HG03558 (cell line): ENCODE data around the gene GRIN2A.

ENCODE experiments used
- ATAC-seq: cut with Tn5 transposase; IDR thresholded peaks from one replicate; pipeline ENCODE4 v1.9.1; 2021; ENCODE audit warnings: moderate number of reproducible peaks; ENCODE audit not compliant: unreplicated experiment; ENCODE audit errors: extremely low read depth

GRIN2A gene

DNA sequence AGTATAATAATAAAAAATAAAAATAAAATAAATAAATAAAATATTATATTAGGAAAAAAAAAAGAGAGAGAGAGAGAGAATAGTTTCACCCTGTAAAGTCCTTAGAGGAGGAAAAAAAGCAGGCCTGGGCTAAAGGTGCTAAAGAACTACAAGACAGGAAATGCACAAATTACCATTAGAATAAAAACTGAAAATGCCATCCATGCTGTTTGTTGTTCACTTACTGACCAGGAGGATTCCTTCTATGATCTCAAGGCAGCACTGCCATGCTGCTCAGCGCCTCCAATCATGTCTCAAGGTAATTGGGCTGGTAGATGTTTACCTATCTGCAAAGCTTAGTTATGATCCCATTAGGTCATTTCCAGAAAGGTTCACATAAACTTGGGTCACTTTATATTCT, 201.2 kb downstream of the GRIN2A start:
- ATAC-seq = no peak

DNA sequence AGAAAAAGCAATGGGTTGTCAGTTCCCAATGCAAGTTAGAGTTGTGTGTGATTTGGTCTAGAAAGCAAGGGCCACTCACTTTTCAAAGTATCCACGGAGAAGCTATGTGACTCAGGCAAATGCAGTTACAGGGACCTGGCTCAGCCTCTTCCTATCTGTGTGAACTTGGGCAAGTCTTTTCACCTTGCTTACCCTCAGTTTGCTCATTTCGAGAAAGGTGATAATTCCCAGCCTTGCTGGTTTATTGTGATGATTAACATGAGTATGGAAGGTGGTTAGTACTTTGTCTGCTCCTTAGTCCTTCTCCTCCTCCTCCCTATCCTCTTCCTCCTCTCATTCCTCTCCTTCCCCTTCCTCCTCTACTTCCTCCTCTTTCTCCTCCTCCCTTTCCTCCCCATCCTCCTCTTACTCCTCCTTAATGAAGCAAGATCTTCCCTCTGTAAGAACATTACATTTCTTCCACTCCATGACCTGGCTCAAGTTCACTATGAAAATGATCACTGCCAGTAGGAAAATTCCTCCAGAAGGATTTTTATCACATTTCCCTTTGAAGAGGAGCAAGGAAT, 204.0 kb downstream of the GRIN2A start:
- no peak for ATAC-seq

DNA sequence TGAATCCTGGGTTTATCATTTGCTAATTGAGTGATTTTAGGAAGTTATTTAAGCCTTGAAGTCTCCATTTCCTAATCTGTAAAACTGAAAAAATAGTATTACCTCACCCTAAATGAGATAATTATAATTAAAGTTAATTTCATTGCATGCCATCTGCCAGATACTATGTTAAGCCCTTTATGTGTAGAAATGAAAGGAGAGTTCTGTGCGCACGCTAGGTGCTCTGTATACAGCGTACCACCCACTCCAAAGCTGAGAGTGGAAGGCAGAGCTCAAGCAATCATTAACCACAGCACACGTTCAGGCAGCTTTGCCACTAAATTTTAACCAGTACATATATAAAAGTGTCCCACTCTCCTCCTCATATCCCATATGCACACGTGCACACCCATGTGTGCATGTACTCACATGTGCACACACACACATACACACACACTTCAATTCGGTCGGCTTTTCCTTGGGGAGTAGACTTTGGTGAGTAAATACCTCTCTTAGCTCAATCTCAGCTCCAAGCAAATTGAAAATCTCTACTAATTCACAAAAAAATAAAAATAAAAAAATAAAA, 204.8 kb downstream of the GRIN2A start:
- no peak for ATAC-seq

DNA sequence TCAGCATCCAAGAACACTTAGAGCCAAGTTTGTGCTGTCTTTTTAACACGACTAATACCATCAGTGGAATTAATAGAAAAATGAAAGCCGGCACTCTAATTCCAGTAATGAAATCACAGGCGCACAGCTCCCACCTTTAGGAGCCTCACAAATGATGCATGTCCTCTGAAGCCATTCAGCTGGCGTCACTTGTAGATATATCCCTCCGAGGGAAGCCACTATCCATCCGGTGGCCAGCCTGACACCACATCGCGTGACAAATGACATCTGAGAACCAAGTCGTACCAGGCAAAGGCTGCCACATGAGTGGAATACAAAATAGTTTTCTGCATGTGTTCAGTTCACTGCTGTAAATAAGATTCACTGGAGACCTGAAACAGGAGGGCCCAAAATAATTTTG, 205.6 kb downstream of the GRIN2A start:
- ATAC-seq = no peak

DNA sequence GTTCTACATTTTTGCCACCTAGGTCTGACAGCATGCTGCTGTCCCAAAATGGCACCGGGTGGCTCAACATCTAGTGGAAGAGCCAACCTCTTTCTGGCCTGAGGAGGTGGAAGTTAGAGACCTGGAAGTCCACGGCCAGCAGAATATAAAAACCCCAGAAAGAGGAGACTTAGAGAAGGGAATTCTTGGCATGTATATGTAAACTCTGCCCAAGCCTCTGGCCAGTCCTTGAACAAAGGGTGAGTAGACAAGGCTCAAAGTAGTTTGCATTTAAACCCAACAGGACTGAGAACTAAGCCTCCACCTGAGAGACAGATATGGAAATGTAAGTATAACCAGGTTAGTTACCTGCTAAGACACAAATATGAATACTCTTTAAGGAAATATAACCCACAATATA, 210.3 kb downstream of the GRIN2A start:
- ATAC-seq = no peak

DNA sequence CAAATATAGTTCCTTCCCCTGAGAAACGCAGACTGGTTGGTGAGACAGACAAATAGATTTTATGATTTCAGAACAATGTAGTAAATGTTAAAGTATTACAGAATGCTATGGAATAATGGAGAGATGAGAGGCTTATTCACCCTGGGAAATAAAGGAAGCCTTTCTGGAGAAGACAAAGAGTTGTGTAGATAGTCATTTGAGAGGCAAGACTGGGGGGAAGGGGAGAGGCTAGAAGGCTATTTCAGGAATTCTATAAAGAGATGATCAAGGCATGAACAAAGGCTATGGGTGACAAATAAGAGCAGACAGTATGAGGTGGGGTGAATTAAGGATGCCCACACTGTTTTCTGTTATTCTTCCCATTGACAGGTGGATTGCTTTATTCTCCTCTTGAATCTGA, 211.4 kb downstream of the GRIN2A start:
- ATAC-seq = no peak

DNA sequence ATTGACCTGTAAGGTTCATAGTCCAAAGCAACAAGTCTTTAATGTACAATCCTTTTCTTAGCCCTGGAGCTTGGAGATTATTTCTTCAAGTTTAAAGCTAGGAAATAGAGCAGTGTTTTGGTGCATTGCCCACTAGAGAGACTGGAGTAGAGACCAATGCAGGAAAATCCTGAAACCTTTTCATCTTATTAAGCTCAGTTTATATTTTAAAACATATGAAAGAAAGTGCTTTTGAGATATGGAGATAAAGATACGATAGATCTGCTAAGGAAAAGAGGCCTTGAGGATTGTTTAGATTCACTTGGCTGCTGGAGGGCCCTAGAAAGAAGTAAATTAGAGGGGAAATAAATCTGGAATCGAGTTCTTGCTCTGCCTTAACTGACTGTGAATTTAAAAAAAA, 212.0 kb downstream of the GRIN2A start:
- ATAC-seq = no peak

DNA sequence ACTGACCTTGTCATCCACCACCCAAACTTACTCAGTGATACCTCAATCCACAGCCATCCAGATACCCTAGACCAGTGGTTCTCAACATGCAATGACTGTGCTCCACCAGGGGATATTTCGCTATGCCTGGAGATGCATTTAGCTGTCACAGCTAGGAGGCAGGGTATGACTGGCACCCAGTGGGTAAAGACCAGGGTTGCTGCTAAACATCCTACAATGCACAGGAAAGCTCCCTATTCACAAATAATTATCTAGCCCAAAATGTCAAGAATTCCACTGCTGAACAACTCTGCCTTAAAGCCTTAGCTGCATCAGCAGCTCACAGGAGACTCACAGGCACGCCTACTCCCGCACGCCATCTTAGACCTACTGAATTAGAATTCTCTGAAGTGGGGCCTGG, 212.6 kb downstream of the GRIN2A start:
- ATAC-seq = no peak

DNA sequence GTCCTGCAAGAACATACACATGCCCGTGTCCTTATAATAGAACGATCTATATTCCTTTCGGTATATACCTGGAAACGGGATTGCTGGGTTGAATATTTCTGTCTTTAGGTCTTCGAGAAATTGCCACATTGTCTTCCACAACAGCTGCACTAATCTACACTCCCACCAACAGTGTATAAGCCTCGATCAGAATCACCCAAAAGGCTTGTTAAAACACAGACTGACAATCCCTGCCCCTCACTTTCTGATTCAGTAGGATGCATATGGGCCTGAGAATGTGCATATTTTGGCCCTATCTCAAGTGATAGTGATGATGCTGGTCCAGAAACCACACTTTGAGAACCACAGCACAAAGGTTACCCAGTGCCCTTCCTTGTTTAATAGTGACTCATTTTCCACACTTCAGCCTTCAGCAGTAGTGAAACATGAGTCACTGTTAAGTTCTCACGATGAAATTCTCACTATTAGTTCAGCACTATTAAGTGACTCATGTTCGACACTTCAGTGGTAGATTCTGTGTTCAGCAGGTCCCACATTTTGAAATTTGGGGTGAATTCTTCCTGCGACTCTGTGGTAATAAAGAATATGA, 215.6 kb downstream of the GRIN2A start:
- ATAC-seq = peak; percentile 78

DNA sequence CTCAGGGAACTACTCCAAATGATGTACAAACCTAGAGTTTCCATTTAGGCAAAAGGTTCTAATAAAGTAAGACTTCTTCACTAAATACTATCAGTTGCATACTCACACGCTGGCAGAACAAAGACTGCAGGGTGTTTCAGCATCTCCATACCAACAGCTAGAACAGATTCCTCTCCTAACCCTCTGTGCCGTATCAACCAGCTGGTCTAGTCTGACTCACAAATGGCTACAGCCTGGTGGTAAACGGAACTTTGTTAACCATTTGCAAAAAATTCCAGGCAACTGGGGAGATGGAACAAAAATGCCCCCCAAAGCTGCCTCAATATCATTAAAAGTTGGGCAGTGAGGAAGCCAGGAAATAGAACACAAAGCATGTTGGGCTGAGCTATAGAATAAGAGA, 217.1 kb downstream of the GRIN2A start:
- no peak for ATAC-seq

DNA sequence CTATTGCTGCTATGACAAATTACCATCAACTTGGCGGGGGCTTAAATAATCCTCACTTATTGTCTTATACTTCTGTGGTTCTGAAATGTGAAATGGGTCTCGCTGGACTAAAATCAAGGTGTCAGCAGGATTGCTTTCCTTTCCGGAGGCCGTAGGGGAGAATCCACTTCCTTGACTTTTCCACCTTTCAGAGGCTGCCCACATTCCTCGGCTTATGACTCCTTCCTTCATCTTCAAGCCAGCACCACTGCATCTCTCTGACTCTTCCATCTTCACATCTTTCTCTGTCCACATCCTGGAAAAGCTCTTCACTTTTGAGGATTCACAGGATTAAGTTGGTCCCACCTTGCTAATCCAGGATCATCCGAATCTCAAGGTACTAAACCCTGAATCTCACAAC, 217.8 kb downstream of the GRIN2A start:
- ATAC-seq = no peak

DNA sequence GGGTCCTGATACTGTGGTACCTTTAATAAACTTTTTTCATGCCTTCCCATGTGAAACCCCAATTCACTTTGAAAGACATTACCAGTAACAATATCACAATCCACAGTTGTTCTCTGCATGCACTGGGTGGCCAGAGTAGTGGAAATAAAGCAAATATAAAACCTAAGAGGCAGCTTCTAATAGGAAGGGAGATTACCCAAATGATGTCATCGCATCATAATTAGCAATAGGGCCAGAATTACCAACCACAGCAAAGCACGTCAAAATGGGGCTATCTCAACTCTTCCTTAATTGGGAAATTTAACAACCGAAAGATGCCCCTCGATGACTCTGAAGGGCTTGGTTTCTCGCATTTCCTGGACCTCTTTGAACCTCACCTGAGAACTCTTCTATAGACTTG, 224.8 kb downstream of the GRIN2A start:
- ATAC-seq = no peak

DNA sequence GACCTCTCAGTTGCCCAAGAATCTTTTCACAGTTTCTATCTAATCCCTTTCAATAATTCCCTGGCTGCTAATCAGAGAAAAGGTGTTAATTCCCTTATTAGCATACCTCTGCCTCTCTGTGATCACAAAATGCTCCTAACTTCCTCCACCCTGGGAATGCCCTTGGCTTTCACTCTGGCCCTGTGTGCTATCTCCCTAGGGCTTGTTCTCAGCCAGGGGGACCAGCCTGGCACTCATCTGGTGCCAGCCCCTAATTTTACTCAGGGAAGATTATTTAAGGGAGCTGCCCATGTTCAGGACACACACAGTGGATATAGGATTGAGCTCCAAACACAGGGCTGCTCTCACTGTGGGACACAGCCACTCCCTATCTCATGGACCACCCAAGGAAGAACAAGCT, 225.2 kb downstream of the GRIN2A start:
- ATAC-seq = no peak

DNA sequence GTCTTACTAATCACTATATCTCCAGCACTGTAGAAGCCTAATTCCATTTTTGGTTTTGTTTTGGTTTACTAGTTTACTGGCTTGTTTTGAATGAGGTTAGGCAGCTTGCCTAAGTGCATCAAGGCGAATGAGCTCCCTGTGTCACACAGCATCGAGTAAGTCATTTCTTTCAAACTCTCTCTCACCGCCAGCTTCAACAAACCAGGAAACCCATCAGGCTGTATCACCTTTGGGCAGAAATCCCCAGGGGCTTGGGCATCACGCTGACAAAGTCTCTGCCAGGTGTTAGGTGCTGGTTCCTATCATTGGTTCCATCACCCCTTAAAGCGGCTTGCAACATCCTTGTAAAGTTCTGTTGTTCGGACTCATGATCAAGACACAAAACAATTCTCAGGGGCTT, 226.6 kb downstream of the GRIN2A start:
- ATAC-seq = no peak

DNA sequence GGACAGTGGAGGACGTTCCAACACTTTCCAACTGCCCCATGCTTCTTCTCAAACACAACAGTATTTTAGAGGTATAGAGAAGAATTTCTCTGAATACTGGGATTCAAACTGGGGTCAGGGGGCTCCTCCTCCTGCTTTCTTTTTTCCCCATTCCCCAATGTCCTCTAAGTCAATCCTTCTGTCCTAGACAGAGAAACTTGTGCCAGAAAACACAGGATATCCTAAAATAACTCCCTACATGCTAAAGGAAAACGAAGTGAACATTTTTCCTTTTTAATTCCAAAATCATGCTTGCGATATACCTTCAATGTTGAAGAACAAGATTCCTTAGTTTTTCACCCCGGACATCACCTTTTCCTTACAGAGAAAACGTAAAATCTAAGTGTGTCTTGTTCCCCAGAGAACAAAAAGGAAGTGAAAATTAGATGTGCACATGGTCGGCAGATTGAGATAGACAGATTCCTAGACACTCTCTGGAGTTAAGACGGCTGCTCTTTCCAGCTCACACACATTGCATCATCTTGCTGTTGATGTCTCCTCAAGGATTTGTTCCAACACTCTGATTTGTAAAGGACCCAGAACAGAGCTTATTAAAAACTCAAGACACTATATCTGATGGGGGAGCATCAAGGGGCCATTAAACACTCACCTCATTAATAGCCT, 228.2 kb downstream of the GRIN2A start:
- no peak for ATAC-seq

DNA sequence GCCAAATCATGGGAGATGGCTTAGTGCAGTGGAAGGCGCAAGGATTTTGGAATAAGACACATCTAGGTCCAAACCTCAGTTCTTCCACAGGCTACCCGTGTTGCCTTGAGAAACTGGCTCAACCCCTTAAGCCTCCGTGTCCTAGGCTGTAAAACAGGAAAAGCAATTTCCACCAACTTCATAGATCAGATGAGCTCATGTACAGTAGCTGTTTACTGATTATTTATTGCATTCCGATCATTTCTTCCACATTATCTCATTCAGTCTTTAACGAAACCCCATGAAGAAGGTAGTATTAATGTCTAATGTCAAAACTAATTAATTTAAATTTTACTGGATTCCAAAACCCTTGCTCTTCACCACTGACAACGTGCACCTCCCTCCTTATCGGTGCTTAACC, 231.6 kb downstream of the GRIN2A start:
- ATAC-seq = no peak

DNA sequence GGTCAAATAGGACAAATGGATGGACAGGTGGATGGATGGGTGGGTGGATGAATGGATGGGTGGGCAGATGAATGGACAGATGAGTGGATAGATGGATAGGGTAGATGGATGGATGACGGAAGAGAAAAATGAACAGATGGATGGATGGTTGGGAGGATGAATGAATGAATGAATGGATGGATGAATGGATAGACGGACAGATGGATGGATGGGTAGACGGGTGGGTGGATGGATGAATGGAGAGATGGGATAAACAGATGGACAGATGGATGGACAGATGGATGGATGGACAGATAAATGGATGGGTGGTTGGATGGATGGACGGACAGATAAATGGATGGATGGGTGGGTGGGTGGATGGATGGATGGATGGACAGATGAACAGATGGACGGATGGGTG, 232.8 kb downstream of the GRIN2A start:
- ATAC-seq = no peak

DNA sequence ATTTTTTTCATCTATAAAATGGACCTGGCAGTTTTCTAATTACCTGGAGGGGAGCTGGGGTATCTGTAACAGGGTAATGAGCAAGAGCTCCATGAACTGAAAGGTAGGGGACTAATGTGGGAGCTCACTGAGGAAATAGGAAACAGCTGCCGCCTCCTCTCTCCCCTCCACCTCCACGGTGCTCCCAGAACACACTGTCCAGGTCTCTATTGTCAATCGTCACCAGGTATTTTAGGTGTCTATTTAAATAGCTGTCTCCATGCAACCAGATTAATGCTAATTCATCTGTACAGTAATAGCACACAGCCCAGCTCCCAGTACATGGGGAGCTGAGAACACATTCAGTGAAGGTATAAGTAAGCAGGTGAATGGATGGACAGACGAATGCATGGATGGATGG, 233.3 kb downstream of the GRIN2A start:
- no peak for ATAC-seq

DNA sequence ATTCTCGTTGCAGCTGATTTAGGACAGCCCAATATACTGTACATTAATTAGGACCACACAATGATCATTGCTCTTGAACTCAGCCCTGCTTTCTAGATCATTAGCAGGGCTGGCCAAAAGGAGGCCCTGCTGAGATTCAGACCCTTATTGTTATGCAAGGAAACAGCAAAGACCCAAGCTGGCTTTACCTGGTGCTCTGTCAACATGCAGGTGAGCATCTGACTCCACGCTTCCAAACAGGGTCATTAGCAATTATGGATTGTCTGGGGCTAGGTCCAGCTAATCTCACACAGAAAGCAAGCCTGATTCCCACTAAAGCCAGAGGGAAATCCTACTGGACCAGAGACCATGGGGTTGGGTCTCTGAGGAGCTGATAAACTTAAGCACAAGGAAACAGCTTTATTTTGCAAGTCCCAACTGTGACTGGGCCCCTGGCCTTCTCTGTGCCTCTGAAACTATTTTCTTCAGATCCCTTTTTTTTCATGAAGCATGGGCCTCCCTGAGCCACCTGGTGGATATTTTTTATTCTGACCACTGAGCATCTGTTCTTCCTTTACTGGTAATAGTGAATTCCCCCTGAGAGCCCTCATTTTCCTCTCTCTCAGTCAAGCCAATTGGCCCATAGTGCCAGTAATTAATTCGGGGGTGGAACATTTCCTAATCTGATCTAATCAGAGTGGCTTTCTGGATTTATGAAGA, 236.1 kb downstream of the GRIN2A start:
- no peak for ATAC-seq

DNA sequence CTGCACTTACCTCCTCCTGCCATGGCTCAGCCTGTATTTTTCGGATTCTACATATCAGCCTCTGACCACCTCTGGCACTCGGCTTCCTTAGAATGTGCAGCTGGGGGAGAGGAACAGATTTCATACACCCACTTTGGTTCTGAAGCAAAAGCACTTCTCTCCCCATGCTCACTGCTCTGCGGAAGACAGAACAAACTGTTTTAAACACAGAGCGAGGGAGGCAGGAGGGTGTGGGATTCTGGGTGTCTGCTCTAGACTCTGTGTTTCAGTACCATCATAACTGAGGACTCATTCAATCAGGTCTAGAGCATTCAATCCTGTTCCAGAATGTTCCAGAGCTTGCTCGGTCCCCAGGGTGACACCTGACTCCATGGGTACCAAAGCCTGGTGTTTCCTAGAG, 239.1 kb downstream of the GRIN2A start:
- ATAC-seq = no peak

DNA sequence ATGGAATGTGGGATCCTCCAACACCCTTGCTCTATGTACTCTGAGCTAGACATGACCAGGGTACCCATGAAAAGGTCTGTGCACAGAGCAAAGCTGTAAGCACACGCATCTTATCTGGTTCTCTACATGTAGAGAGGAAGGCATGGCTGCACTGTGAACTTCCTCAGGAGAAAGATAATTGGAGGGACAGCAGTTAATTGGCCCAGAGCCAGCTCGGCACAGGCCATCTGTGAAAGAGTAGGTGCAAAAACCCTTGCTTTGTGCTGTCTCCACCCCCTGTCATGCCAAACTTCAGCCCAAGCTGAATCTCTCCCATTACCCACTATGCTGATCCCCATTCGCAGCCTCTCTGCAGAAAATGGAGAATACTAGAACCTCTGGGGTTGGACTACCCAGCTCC, 241.0 kb downstream of the GRIN2A start:
- ATAC-seq = no peak
